Renal pelvis (tissue), 4 donors: Measurements from ENCODE around the gene TUBA4B. TPM values are rescaled to one million over a fixed set of nuclear protein-coding genes. Genes with fewer than 3 reads are reported as not detected.
"Not testable (repeated sequence)": the region's sequence is repeated elsewhere in the genome, so short reads cannot be mapped to it uniquely, and the experiment has no call there.

Source experiments
- DNase-seq: peaks from one replicate; pipeline ENCODE4 v3.0.0-alpha.2; 2013
- polyA plus RNA-seq, 3 donors: library from polyadenylated mRNA; unstranded; fragments of 120-200 nt; gene quantifications; one replicate each; pipeline ENCODE4 v1.2.1, GENCODE V29; 2013; ENCODE audit not compliant: insufficient read length in 3 of 3

TUBA4B gene
- polyA plus RNA-seq, 3 donors, result 0.89 to 1.1 (median 0.91) TPM

- no peak for DNase-seq
Observed at GRCh38 chr2:219290381-219291171, 37.5 kb downstream of the TUBA4B start.

- no peak for DNase-seq
Observed at GRCh38 chr2:219291394-219291793, 38.4 kb downstream of the TUBA4B start.

GRCh38 chr2:219291910-219292490 is 39.0 kb downstream of the TUBA4B start:
- DNase-seq, result no peak

GRCh38 chr2:219292616-219293015 is 39.6 kb downstream of the TUBA4B start:
- no peak for DNase-seq

GRCh38 chr2:219293736-219294231 is 40.7 kb downstream of the TUBA4B start:
- no peak for DNase-seq

- peak; percentile 86 for DNase-seq
Observed at GRCh38 chr2:219294356-219295351, 41.6 kb downstream of the TUBA4B start.

- no peak for DNase-seq
Observed at GRCh38 chr2:219296142-219296541, 43.1 kb downstream of the TUBA4B start.

- no peak for DNase-seq
Observed at GRCh38 chr2:219296631-219297391, 43.8 kb downstream of the TUBA4B start.

GRCh38 chr2:219297766-219298456 is 44.9 kb downstream of the TUBA4B start:
- no peak for DNase-seq

- DNase-seq, result peak; percentile 74
Observed at GRCh38 chr2:219298759-219299371, 45.8 kb downstream of the TUBA4B start.

- DNase-seq, result no peak
Observed at GRCh38 chr2:219299372-219299760, 46.3 kb downstream of the TUBA4B start.

- DNase-seq, result no peak
Observed at GRCh38 chr2:219300022-219300421, 47.0 kb downstream of the TUBA4B start.

GRCh38 chr2:219302412-219302968 is 49.4 kb downstream of the TUBA4B start:
- no peak for DNase-seq

GRCh38 chr2:219304223-219304622 is 51.2 kb downstream of the TUBA4B start:
- DNase-seq, result no peak

- no peak for DNase-seq
Observed at GRCh38 chr2:219306047-219306446, 53.0 kb downstream of the TUBA4B start.

GRCh38 chr2:219308142-219309101 is 55.4 kb downstream of the TUBA4B start:
- DNase-seq, result peak; percentile 72

GRCh38 chr2:219309278-219309677 is 56.2 kb downstream of the TUBA4B start, which contains the start of gene PTPRN:
Gene PTPRN, minus strand, starts transcription at chr2:219309401. Its CDS starts 69 bp downstream, at chr2:219309332.
- DNase-seq, result no peak

- not testable (repeated sequence) for DNase-seq
Observed at GRCh38 chr2:219312683-219313263, 59.7 kb downstream of the TUBA4B start.
